ENCODE measurements around the gene TLL1.

The TLL1 gene

DNA sequence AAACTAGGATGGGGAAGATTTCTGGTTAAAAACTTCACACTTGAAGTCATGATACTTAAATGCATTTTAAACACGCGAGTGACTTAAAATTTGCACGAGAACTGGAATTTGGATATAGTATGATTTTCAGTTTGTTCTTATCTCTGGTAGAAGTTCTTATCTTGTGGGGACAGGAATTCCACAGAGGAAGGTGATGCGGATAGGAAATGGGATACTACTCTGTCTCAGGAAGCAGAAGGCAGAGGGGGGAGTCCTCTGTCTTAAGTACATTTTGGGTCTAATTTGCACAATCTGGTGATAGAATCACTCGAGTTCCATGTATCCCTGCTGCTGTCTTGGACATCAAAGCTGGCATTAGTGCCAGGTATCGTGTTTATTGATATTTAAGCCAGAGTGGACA is 53.3 kb downstream of the TLL1 start:
- DNase-seq = no peak
- no peaks in the 10 kb centered on the region for H3K27me3 ChIP-seq (replicated peaks; ENCODE audit: insufficient read depth, low read length)
- no peak for TF ChIP-seq EZH2phosphoT487 (IDR thresholded peaks at IDR 0.05; ENCODE audit: low read length)
- TF ChIP-seq EZH2 (optimal IDR thresholded peaks at IDR 0.05; ENCODE audit: low read depth, low read length) = no peak
- TF ChIP-seq, protein P1, sequence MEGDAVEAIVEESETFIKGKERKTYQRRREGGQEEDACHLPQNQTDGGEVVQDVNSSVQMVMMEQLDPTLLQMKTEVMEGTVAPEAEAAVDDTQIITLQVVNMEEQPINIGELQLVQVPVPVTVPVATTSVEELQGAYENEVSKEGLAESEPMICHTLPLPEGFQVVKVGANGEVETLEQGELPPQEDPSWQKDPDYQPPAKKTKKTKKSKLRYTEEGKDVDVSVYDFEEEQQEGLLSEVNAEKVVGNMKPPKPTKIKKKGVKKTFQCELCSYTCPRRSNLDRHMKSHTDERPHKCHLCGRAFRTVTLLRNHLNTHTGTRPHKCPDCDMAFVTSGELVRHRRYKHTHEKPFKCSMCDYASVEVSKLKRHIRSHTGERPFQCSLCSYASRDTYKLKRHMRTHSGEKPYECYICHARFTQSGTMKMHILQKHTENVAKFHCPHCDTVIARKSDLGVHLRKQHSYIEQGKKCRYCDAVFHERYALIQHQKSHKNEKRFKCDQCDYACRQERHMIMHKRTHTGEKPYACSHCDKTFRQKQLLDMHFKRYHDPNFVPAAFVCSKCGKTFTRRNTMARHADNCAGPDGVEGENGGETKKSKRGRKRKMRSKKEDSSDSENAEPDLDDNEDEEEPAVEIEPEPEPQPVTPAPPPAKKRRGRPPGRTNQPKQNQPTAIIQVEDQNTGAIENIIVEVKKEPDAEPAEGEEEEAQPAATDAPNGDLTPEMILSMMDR (IDR thresholded peaks at IDR 0.05; ENCODE audit: low read length) = no peak
- no peaks in the 10 kb centered on the region for H3K36me3 ChIP-seq (replicated peaks; ENCODE audit: insufficient read depth, low read length)
- no peak overlapping the region for H3K4me2 ChIP-seq (ENCODE audit: low read depth, low read length)
- H3K9ac ChIP-seq (ENCODE audit: low read length) = no peak overlapping the region
- no peaks in the 10 kb centered on the region for H3K9me3 ChIP-seq (replicated peaks; ENCODE audit: insufficient read depth, low read length)
- H3F3A ChIP-seq (ENCODE audit: insufficient read depth, low read length) = no peaks in the 10 kb centered on the region
- H3K4me1 ChIP-seq (ENCODE audit: low read length) = no peaks in the 10 kb centered on the region
- H3K9me2 ChIP-seq (replicated peaks; ENCODE audit: insufficient read depth, low read length) = no peaks in the 10 kb centered on the region
- H3K4me3 ChIP-seq (ENCODE audit: low read length) = no peak overlapping the region
- no peak overlapping the region for H3K27ac ChIP-seq (ENCODE audit: low read length)
- H2AFZ ChIP-seq (ENCODE audit: low read length) = no peak overlapping the region
- no peaks in the 10 kb centered on the region for H4K20me1 ChIP-seq (ENCODE audit: insufficient read depth, low read length)
- no peaks in the 10 kb centered on the region for H3K79me2 ChIP-seq (ENCODE audit: low read length)

GRCh38 chr4:165927366-165927765 is 54.3 kb downstream of the TLL1 start:
- Histone ChIP-seq H3K27me3 (replicated peaks; ENCODE audit: insufficient read depth, low read length) (no peaks in the 10 kb centered on the region), H3K9ac (ENCODE audit: low read length) (no peak overlapping the region), H4K20me1 (ENCODE audit: insufficient read depth, low read length) (no peaks in the 10 kb centered on the region), H3K27ac (ENCODE audit: low read length) (no peak overlapping the region), H3K79me2 (ENCODE audit: low read length) (no peaks in the 10 kb centered on the region), H3K9me3 (replicated peaks; ENCODE audit: insufficient read depth, low read length) (no peaks in the 10 kb centered on the region), H3K4me2 (ENCODE audit: low read depth, low read length) (no peak overlapping the region), H3K4me1 (ENCODE audit: low read length) (no peaks in the 10 kb centered on the region), H3K4me3 (ENCODE audit: low read length) (no peak overlapping the region), H3K9me2 (replicated peaks; ENCODE audit: insufficient read depth, low read length) (no peaks in the 10 kb centered on the region), H2AFZ (ENCODE audit: low read length) (no peak overlapping the region), H3F3A (ENCODE audit: insufficient read depth, low read length) (no peaks in the 10 kb centered on the region), H3K36me3 (replicated peaks; ENCODE audit: insufficient read depth, low read length) (no peaks in the 10 kb centered on the region)
- TF ChIP-seq, protein P1 (IDR thresholded peaks at IDR 0.05; ENCODE audit: low read length) = no peak
- DNase-seq = no peak

GRCh38 chr4:165927815-165928214 is 54.8 kb downstream of the TLL1 start:
- TF ChIP-seq EZH2 (optimal IDR thresholded peaks at IDR 0.05; ENCODE audit: low read depth, low read length) (no peak), EZH2phosphoT487 (IDR thresholded peaks at IDR 0.05; ENCODE audit: low read length) (no peak)
- TF ChIP-seq, protein P1 (IDR thresholded peaks at IDR 0.05; ENCODE audit: low read length) = no peak
- no peaks in the 10 kb centered on the region for H3K9me3 ChIP-seq (replicated peaks; ENCODE audit: insufficient read depth, low read length)
- no peak overlapping the region for H3K4me3 ChIP-seq (ENCODE audit: low read length)
- no peak overlapping the region for H3K9ac ChIP-seq (ENCODE audit: low read length)
- no peak overlapping the region for H3K4me2 ChIP-seq (ENCODE audit: low read depth, low read length)
- H3K27me3 ChIP-seq (replicated peaks; ENCODE audit: insufficient read depth, low read length) = no peaks in the 10 kb centered on the region
- no peaks in the 10 kb centered on the region for H3K79me2 ChIP-seq (ENCODE audit: low read length)
- H3K27ac ChIP-seq (ENCODE audit: low read length) = no peak overlapping the region
- H4K20me1 ChIP-seq (ENCODE audit: insufficient read depth, low read length) = no peaks in the 10 kb centered on the region
- H3F3A ChIP-seq (ENCODE audit: insufficient read depth, low read length) = no peaks in the 10 kb centered on the region
- no peak for DNase-seq
- H2AFZ ChIP-seq (ENCODE audit: low read length) = no peak overlapping the region
- no peaks in the 10 kb centered on the region for H3K36me3 ChIP-seq (replicated peaks; ENCODE audit: insufficient read depth, low read length)
- no peaks in the 10 kb centered on the region for H3K4me1 ChIP-seq (ENCODE audit: low read length)
- H3K9me2 ChIP-seq (replicated peaks; ENCODE audit: insufficient read depth, low read length) = no peaks in the 10 kb centered on the region

Data from MM.1S (cell line).